LHCN-M2 (cell line): ENCODE data around the gene RNPEPL1. TPM values are rescaled to one million over a fixed set of nuclear protein-coding genes. Genes with fewer than 3 reads are reported as not detected.

Experiments used
- DNase-seq: peaks from one replicate; pipeline ENCODE4 v3.0.0-alpha.2; 2012; ENCODE audit warnings: low read depth
- total RNA-seq: library from RNA; depleted of rRNA; stranded (reverse); fragments of >200 nt; gene quantifications from 2 replicates; pipeline ENCODE4 v1.2.3, GENCODE V29; 2014

RNPEPL1 gene
- total RNA-seq, 1 experiment from 2014 or later = 13.6 TPM

DNA sequence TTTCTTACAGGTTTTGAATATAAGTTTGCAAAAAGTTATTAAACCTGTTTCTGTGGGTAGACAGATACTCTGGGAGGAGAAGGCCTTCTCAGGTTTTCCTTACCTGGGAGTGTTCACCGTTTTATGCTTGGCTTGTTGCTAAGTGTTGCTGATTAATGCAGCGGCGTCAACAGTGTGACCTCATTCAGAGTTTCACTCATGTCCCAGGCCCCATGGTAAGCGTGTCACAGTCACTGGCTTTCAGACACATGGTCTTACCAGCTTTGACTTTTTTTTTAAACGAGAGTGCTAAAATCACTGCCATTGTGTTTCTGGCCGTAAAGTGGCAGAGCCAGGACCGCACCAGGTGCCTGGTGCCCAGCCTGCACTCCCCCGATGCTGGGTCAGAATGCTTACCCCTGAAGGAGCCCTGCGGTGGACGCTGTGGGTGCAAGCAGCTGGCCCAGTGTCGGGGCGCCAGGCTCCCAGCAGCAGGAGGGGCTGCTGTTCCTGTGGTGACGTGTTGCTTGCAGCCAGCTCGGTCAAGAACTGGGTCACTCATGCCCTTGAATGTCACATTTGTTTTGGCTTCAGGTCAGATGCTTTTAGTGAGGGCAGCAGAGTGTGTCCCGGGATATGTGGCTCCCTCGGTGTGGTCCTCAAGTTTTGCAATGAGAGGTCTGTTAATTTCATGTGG lies 21.7 kb downstream of the RNPEPL1 start:
- no peak for DNase-seq

DNA sequence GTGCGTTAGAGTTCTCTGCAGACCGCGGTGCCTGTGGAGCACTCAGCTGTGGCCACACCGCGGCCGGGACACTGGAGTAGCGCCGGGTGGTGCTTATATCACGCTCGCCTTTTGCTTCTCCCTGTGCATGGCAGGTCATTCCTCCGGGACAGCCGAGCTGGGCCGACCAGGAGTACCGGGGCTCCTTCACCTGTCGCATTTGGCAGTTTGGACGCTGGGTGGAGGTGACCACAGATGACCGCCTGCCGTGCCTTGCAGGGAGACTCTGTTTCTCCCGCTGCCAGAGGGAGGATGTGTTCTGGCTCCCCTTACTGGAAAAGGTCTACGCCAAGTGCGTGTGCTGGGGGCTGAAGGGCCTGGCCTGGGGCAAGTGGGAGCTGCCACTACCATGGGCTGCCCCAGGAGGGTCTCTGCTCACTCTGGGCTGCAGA lies 22.4 kb downstream of the RNPEPL1 start:
- DNase-seq = no peak

DNA sequence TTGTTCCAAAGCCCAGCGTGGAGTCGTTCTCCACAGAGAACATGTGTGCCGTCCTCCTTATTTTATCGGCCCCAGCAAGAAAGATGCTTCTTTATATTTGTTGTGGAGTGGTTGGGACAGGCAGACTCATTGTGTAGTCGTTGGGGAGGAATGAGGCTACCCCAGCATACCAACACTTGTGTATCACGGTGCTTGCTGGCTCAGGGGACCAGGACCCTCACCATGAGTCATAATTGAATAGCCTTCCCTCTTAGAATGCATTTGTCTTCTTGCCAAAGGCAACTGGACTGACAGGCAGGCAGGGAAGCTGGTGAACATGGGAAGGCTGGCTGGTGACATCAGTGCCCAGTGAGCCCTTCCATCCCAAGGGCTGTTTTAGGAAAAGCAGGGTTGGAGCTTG lies 22.9 kb downstream of the RNPEPL1 start:
- no peak for DNase-seq

DNA sequence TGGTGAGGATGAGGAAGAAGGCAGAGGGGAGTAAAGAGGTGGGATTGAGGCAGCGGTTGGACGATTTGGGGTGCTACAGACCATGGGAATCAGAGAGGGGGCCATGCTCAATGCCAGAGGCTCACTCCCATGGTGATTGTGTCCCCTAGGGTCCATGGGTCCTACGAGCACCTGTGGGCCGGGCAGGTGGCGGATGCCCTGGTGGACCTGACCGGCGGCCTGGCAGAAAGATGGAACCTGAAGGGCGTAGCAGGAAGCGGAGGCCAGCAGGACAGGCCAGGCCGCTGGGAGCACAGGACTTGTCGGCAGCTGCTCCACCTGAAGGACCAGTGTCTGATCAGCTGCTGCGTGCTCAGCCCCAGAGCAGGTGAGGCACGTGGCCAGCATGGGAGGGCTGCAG lies 23.5 kb downstream of the RNPEPL1 start:
- no peak for DNase-seq

DNA sequence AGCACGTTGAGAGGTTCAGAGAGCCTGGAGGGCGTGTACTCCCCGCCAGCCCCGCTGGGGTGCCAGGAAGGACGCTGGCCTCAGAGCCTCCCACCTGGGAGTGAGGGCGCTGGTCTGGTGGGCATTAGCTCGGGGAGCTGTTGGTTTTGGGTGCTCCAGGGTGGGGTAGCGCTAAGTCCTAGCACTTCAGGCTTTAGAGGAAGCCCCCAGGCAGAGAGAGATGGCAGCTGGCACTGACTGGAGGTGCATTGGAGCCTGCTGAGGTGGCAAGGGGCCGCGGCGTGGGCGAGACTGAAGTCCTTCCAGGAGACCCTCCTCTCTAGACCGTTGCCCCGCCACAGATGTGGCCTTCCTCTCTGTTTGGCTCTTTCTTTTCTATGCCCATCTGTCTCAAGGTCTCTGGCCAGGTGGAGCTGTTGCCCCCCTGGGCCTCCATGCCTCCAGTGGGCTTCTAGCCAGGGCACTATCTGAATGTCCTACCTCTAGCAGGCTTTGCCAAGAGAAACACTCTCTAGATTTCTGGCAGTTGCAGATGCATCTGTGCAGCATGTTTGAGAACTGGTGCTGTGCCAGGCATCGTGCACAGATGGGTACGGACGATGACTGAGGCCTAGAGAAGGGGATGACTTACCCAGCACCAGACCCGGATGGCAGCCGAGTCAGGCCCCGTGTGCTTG lies 24.9 kb downstream of the RNPEPL1 start:
- no peak for DNase-seq

DNA sequence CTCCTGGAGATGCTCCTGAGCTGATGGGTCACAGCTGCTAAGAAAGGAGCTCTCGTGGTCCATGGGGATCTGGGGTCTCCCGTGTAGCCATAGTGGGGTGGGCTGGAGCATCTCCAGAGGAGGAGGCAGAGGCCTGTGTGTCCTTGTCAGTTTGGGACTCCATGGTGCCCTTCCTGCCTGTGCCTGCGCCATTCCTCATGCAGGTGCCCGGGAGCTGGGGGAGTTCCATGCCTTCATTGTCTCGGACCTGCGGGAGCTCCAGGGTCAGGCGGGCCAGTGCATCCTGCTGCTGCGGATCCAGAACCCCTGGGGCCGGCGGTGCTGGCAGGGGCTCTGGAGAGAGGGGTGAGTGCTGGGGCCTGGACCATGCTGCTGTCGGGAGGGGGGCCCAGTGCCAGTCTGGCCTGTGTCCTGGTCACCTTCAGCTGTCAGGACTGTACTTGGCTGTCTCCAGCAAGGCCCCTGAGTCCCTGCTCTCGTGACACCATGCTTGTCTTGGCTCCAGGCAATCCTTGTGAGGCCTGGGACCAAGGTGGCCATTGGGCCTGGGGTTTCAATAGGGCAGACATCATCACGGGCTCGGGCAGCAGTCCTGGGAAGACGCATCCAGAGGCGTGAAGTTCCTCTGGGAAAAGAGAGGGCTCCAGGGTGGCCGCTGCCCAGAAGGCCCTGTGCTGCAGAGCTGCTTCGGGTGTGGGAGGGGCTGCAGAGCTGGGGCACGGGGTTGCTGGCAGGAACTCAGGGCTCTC lies 25.6 kb downstream of the RNPEPL1 start:
- no peak for DNase-seq

DNA sequence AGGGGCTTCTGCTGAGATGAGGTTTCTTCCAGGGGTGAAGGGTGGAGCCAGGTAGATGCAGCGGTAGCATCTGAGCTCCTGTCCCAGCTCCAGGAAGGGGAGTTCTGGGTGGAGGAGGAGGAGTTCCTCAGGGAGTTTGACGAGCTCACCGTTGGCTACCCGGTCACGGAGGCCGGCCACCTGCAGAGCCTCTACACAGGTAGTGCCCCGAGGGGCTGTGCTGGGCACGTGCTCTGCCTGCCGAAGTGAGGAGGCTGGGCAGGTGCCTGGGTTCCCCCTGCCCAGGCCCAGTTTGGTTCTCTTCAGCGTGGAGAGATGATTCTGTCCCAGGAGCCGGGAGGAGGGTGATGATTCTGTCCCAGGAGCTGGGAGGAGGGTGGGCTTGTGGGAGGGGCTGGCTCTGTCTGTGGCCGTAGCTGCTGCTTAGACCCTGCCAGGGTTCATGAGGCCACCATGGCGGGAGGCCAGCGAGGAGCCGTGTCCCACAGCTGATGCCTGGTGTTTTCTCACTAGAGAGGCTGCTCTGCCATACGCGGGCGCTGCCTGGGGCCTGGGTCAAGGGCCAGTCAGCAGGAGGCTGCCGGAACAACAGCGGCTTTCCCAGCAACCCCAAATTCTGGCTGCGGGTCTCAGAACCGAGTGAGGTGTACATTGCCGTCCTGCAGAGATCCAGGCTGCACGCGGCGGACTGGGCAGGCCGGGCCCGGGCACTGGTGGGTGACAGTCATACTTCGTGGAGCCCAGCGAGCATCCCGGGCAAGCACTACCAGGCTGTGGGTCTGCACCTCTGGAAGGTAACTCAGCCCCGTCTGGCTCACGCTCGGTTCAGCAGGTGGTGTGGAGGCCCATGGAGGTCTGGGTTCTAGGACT lies 26.5 kb downstream of the RNPEPL1 start:
- no peak for DNase-seq

DNA sequence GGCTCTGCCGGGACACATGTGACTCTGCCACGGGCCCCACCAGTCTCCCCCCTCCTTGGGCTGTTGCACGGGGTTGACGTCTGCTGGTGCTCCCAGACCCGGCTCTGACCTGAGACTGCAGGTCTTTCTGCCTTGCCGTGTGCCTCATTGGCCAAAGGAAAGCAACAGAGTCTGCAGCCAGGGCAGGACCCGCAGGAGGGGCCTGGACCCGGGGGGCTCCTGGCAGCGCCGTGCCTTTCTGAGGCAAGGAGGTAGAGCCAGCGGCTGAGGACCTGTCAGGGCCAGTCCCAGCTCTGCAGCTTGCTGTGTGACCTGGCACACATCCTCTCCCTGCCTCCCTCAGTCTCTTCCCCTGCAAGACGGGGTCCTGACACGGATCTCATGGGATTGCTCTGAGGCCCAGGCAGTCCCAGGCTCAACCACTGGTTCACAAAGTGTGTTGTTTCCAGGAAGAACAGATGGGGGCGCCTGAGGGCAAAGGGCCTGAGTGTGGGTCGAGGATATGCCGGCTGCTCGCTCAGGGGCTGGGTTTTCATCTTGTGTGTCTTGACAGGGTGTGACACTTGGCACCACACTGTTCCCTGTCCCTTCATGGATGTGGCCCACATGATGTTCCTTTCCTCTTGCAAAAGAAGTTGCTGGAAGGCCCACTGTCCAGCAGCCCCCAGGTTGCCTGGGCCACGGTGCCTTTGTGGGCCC lies 27.2 kb downstream of the RNPEPL1 start:
- no peak for DNase-seq

DNA sequence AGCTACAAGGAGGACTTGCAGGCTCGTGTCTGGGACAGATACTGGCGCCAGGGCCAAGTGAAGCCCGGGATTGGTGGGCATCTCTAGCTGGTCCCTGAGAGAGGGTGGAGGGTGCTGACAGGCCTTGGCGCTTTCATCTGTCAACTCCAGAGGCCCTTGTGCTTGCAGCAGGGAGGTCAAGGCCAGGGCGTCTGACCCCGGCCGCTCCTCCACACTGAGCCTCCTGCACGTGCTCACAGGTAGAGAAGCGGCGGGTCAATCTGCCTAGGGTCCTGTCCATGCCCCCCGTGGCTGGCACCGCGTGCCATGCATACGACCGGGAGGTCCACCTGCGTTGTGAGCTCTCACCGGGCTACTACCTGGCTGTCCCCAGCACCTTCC lies 27.8 kb downstream of the RNPEPL1 start:
- DNase-seq = no peak

DNA sequence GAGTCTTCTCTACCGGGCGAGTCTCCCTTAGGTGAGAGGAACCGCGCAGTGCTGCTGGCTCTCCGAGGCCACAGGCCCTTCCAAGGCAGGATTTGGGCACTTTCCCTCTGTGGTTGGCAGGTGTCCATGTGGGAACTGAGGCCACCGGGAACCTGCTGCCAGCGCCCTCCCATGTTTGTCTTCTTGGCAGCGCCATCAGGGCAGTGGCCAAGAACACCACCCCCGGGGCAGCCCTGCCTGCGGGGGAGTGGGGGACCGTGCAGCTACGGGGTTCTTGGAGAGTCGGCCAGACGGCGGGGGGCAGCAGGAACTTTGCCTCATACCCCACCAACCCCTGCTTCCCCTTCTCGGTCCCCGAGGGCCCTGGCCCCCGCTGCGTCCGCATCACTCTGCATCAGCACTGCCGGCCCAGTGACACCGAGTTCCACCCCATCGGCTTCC lies 28.2 kb downstream of the RNPEPL1 start:
- DNase-seq = no peak

DNA sequence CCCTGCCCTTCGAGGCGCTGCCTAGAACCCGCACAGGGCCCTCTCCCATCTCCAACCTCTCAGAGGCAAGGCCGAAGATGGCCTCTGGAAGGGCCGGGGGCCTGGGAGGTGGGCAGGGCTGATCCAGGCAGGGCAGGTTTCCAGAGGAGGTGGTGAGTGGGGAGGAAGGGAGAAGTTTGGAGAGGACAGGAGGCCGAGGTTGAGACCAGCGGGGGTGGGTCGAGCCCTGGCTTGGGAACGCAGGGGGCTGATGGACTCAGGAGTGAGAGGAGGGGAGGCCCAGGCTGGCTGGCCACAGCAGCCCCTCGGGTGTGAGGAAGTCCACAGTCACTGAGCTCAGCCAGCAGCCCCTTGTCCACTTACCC lies 28.8 kb downstream of the RNPEPL1 start:
- no peak for DNase-seq

DNA sequence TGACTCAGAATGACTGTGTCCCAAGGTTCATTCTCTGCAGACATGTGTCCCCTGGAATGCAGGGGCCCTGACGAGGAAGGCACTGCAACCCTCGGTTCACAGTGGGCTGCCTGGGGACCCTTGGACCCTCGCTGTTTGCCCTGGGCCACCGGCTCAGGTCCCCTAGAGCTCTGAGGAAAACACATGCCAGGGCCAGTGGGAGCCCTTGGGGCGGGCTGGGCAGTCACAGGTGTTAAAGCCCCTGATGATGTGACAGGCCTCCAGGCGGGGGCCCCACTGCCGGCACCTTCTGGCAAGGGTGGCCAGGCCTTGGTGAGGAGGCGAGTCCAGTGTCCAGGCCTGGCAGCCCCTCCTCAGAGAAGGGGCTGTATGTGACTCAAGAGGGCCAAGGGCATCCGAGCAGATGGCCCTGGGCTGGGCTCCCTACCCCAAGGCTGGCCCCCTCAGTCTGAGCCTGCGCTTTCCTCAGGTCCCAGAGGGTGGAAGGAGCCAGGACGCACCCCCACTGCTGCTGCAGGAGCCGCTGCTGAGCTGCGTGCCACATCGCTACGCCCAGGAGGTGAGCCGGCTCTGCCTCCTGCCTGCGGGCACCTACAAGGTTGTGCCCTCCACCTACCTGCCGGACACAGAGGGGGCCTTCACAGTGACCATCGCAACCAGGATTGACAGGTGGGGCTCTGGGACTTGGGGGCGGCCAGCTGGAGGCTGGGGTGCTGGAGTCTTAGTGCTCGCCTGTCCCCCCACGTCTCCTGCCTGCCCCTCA lies 29.3 kb downstream of the RNPEPL1 start:
- DNase-seq = no peak

DNA sequence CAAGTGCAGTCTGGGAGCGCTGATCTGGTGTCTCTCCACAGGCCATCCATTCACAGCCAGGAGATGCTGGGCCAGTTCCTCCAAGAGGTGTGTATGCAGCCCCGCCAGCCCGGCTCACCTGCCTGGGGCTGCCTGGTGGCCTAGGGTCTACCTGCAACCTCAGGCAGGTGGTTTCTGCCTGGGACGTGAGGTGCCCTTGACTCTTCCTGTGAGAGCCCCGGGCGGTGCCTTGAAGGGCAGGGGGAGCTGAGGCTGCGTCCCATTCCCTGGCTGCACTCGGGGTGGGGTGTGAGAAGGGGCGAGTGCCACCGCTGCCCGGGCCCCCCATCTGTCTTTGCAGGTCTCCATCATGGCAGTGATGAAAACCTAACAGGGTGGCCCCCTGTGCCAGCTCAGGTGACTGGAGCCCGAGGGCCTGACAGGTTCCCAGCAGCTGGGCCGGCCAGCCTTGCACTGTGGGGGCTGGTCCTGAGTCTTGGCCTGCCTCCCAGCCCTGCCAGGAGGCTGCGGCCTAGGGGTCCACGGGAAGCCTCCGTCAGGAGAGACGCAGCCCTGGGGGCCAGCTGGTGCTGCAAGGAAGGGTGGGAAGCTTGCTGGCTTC lies 30.1 kb downstream of the RNPEPL1 start:
- no peak for DNase-seq

DNA sequence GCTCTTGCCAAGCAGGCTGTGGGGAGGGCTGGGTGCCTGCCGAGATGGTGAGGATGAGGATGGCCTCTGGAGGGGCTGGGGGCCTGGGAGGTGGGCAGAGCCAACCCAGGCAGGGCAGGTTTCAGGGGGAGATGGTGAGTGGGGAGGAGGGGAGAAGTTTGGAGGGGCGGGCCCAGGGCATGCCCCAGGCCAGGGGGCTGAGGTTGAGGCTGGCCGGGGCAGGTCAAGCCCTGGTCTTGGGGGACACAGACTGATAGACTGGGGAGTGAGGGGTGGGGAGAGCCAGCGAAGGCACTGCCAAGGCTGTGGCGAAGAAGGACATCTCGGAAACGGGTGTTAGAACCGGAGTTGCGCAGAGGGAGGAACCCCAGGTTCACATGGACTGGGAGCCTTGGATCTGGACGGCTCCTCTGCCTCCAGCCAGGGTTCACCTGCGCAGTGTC lies 30.9 kb downstream of the RNPEPL1 start:
- no peak for DNase-seq

DNA sequence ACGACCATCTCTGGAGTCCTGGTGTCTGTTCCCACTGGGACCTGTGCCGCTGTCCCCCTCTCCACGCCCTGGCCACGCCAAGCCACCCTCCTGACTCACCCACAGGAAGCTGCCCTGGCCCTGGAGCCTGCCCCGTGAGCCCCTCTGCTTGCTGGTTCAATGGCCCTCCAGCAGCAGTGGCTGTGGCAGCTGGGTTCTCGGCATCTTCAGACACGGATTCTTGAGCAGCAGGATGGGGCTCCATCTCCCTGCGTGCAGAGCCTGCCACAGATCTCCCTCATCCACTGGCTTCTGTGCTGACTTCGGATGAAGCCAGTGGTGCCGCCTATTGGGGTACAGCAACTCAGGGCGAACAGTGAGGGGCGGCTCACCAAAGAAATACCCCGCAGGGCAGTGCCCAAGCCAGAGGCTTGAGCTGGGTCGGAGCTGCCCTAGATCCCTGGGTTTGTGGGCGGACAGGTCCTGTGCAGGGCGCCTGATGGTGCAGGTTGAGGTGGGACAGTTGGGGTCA lies 32.2 kb downstream of the RNPEPL1 start:
- no peak for DNase-seq

DNA sequence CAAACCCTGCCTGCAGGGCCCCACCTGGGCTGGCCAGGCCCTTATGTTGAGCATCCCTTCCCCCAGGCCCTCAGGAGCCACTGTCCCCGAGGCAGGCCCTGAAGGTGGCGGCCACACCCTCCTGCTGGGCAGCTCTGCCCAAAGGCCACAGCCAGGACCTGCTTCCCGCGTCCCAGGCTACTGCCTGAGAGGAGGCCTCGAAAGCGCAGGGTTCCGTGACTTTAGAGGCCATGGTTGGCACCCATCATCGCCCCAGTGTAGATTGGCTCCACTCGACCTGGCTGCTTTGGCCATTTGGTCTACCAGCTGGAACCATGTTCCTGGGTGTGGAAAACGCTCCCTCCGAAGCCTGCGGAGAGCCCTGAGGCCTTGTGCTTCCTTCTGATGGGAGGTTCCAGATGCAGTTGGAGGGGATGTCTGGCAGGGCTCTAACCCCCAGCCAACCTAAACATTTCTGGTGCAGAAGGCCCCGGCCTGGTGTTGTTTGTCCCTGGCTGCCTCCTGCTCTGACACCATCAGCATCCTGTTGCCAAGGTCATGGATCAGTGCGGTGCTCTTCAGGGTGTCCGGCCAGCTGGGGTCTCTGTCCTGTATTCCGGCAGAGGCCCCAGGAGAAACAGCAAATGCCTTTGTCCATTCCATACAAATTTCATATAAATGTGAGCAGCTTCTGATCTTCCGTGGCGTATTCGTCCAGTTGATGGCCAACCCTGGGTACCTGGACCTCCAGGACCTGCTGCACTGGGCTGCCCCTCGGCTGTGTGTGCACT lies 33.0 kb downstream of the RNPEPL1 start:
- no peak for DNase-seq

DNA sequence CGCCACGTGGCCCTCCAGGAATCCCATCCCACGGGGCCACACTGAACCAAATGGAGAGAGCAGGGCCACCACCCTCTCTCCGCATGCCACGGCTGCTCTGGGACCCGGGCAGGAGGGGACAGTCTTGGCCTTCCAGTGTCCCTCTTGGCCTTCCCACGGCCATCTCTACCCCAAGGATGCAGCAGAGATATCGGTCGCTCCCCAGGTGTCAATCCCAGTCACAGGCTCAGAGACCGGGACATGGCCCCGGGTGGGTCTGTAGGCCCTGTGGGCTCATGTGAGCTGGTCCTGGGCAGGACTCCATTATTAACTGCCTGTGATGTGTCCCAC lies 33.5 kb downstream of the RNPEPL1 start:
- no peak for DNase-seq

DNA sequence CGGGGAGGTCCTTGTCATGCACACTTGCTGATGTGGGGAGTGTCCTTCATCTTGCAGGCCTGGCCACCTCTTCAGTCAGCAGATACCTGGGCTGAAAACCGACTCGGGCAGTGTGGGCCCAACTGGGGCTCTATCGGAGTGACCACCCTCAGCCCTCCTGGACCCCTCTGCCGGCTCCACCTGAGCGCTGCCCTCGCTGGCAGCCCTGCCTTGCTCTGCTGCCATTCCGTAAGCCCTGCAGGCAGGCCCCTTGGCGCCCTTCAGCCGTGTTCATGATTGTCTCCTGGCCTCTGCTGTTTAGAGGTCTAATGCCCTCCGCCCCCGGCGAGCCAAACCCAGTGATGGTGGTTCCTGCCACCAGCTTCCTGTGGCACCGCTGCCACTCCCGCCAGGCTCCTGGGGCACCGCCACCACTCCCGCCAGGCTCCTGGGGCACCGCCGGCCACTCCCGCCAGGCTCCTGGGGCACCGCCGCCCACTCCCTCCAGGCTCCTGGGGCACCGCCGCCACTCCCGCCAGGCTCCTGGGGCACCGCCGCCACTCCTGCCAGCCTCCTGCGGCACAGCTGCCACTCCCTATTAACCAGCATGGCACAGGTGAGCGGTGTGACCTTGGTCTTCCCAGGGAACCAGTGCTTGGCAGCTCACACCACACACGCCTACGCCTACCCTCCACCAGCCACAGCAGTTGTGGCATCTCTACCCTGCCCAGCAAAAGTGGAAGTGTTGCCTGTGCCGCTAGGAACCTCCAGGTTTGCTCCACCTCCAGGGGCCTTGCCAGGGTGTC lies 34.2 kb downstream of the RNPEPL1 start:
- DNase-seq = no peak
